ENCODE measurements around the gene PHB1. TPM values are rescaled to one million over a fixed set of nuclear protein-coding genes. Genes with fewer than 3 reads are reported as not detected.

Gene PHB1
- total and polyA plus RNA-seq, 5 experiments from 2014 or later, result 61.8 to 196 (median 156) TPM

Other genes with a start within 250 kb of the PHB1 start
- 1 to 10 TPM; 4.7 to 7.0 TPM for gene GNGT2, start 204.3 kb downstream of the PHB1 start, total RNA-seq
- gene GNGT2, start 204.3 kb downstream of the PHB1 start, polyA plus RNA-seq, result 10 to 100 TPM; 14.7 to 25.8 (median 17.1) TPM
- gene ABI3, start 204.2 kb downstream of the PHB1 start, total RNA-seq, result 10 to 100 TPM; 16.6 to 16.9 TPM
- 10 to 100 TPM; 27.7 to 50.7 (median 48.4) TPM for gene ABI3, start 204.2 kb downstream of the PHB1 start, polyA plus RNA-seq
- not detected for gene PHOSPHO1, start 184.1 kb downstream of the PHB1 start, total RNA-seq
- gene PHOSPHO1, start 184.1 kb downstream of the PHB1 start, polyA plus RNA-seq, result under 1 TPM; 0.25 to 0.62 (median 0.35) TPM
- gene ZNF652, start 52.6 kb downstream of the PHB1 start, total RNA-seq, result 10 to 100 TPM; 56.5 to 62.2 TPM
- 10 to 100 TPM; 19.9 to 20.8 (median 20.1) TPM for gene ZNF652, start 52.6 kb downstream of the PHB1 start, polyA plus RNA-seq
- gene NGFR, start 80.4 kb upstream of the PHB1 start, total RNA-seq, result under 1 TPM in 1 of 2 experiments, not detected in 1; 0.47 TPM
- gene NGFR, start 80.4 kb upstream of the PHB1 start, polyA plus RNA-seq, result not detected
- gene NXPH3, start 161.0 kb upstream of the PHB1 start, total RNA-seq, result not detected
- gene NXPH3, start 161.0 kb upstream of the PHB1 start, polyA plus RNA-seq, result not detected